Measurements from ENCODE around the gene COX20.

Gene COX20

GRCh38 chr1:244865028-244865371 lies 29.5 kb downstream of the COX20 start:
- Histone ChIP-seq H3K4me3 (ENCODE audit: low read depth in 1 of 2, low read length in 1 of 2) (peak overlapping the region; percentile 74 to 97), H3K4me1 (ENCODE audit: control insufficient read depth in 1 of 2, insufficient read depth in 1 of 2, low read depth in 1 of 2, low read length in 1 of 2) (peaks cover 37 to 43% of the 10 kb centered on the region in 2 experiments), H3K27ac (peak overlapping the region; percentile 99), H3K27me3 (no peaks in the 10 kb centered on the region), H3K36me3 (peaks cover 11% of the 10 kb centered on the region), H3K9me3 (no peaks in the 10 kb centered on the region)
- TF ChIP-seq CTCF (IDR thresholded peaks at IDR 0.05), result no peak

GRCh38 chr1:244865820-244866219 lies 30.4 kb downstream of the COX20 start:
- H3K9me3 ChIP-seq, result no peaks in the 10 kb centered on the region
- no peaks in the 10 kb centered on the region for H3K27me3 ChIP-seq
- no peak overlapping the region for H3K4me3 ChIP-seq (ENCODE audit: low read depth in 1 of 2, low read length in 1 of 2)
- no peak for TF ChIP-seq CTCF (IDR thresholded peaks at IDR 0.05)
- peaks cover 29 to 35% of the 10 kb centered on the region in 2 experiments for H3K4me1 ChIP-seq (ENCODE audit: control insufficient read depth in 1 of 2, insufficient read depth in 1 of 2, low read depth in 1 of 2, low read length in 1 of 2)
- peaks cover 3% of the 10 kb centered on the region for H3K36me3 ChIP-seq
- H3K27ac ChIP-seq, result no peak overlapping the region

GRCh38 chr1:244866355-244866754 lies 30.9 kb downstream of the COX20 start:
- H3K4me1 ChIP-seq (ENCODE audit: control insufficient read depth in 1 of 2, insufficient read depth in 1 of 2, low read depth in 1 of 2, low read length in 1 of 2), result peaks cover 24 to 29% of the 10 kb centered on the region in 2 experiments
- H3K4me3 ChIP-seq (ENCODE audit: low read depth in 1 of 2, low read length in 1 of 2), result no peak overlapping the region
- no peaks in the 10 kb centered on the region for H3K36me3 ChIP-seq
- H3K9me3 ChIP-seq, result no peaks in the 10 kb centered on the region
- no peaks in the 10 kb centered on the region for H3K27me3 ChIP-seq
- H3K27ac ChIP-seq, result no peak overlapping the region
- TF ChIP-seq CTCF (IDR thresholded peaks at IDR 0.05), result no peak

- no peak for TF ChIP-seq CTCF (IDR thresholded peaks at IDR 0.05)
- H3K9me3 ChIP-seq, result no peaks in the 10 kb centered on the region
- H3K36me3 ChIP-seq, result no peaks in the 10 kb centered on the region
Observed at GRCh38 chr1:244868484-244869363, 33.3 kb downstream of the COX20 start.

GRCh38 chr1:244869364-244869827 lies 33.9 kb downstream of the COX20 start:
- Histone ChIP-seq H3K4me3 (ENCODE audit: low read depth in 1 of 2, low read length in 1 of 2) (no peak overlapping the region), H3K9me3 (no peaks in the 10 kb centered on the region), H3K27ac (no peak overlapping the region), H3K27me3 (no peaks in the 10 kb centered on the region), H3K4me1 (ENCODE audit: control insufficient read depth in 1 of 2, insufficient read depth in 1 of 2, low read depth in 1 of 2, low read length in 1 of 2) (peaks cover 11 to 15% of the 10 kb centered on the region in 2 experiments), H3K36me3 (no peaks in the 10 kb centered on the region)
- TF ChIP-seq CTCF (IDR thresholded peaks at IDR 0.05), result no peak

More at GRCh38 chr1:244868484-244869363, 33.3 kb downstream of the COX20 start:
- Histone ChIP-seq H3K27me3 (no peaks in the 10 kb centered on the region), H3K4me3 (ENCODE audit: low read depth in 1 of 2, low read length in 1 of 2) (no peak overlapping the region), H3K27ac (no peak overlapping the region), H3K4me1 (ENCODE audit: control insufficient read depth in 1 of 2, insufficient read depth in 1 of 2, low read depth in 1 of 2, low read length in 1 of 2) (peaks cover 11 to 15% of the 10 kb centered on the region in 2 experiments)

Measured in neutrophil (primary cell).